Umbilical cord (tissue), 2 donors: Measurements from ENCODE around the gene SEC24D. TPM values are rescaled to one million over a fixed set of nuclear protein-coding genes. Genes with fewer than 3 reads are reported as not detected.
"Not testable (repeated sequence)": the region's sequence is repeated elsewhere in the genome, so short reads cannot be mapped to it uniquely, and the experiment has no call there.

Experiments
- DNase-seq: peaks from one replicate; pipeline ENCODE4 v3.0.0-alpha.2; 2015; ENCODE audit warnings: low spot score
- total RNA-seq: library from RNA; depleted of rRNA; stranded (reverse); fragments of >200 nt; gene quantifications from one replicate; pipeline ENCODE4 v1.2.3, GENCODE V29; 2014; ENCODE audit warnings: low replicate concordance; ENCODE audit not compliant: insufficient read depth

SEC24D gene, protein sequence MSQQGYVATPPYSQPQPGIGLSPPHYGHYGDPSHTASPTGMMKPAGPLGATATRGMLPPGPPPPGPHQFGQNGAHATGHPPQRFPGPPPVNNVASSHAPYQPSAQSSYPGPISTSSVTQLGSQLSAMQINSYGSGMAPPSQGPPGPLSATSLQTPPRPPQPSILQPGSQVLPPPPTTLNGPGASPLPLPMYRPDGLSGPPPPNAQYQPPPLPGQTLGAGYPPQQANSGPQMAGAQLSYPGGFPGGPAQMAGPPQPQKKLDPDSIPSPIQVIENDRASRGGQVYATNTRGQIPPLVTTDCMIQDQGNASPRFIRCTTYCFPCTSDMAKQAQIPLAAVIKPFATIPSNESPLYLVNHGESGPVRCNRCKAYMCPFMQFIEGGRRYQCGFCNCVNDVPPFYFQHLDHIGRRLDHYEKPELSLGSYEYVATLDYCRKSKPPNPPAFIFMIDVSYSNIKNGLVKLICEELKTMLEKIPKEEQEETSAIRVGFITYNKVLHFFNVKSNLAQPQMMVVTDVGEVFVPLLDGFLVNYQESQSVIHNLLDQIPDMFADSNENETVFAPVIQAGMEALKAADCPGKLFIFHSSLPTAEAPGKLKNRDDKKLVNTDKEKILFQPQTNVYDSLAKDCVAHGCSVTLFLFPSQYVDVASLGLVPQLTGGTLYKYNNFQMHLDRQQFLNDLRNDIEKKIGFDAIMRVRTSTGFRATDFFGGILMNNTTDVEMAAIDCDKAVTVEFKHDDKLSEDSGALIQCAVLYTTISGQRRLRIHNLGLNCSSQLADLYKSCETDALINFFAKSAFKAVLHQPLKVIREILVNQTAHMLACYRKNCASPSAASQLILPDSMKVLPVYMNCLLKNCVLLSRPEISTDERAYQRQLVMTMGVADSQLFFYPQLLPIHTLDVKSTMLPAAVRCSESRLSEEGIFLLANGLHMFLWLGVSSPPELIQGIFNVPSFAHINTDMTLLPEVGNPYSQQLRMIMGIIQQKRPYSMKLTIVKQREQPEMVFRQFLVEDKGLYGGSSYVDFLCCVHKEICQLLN
- 117 TPM for total RNA-seq

DNA sequence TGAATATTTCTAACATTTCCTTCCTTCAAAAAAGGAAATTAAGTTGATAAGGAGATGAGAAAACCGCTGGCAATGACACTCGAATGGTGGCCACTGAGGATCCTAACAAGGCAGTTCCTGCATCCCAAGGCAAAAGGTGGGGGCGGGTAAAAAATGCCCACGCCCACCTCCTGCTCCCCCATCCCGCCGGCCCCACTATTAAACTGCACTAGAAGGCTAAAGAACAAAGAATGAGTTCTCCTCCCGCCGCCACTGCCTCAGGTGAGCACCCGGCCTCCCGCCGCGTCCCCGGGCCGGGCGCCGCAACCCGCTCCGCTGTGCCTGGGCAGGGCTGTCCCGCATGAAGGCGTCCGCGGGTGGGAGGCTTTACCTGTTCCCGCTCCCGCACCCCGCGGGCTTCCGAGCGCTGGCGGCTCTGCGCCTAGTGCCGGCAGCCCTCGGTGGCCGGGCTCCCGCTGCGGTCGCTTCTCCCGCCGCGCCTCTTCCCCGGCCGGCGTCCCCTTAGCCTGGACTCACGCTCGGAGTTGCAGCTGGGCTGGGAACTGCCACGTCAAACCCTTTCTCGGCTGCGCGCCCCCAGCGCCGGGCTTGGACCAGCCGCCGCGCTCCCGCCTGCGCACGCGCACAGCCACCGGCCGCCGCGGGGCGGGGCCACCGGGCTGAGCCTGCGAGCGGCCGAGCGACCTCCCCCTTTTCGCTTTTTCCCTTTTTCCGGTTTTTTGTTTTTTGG, at the start of gene SEC24D:
TSS of gene SEC24D (minus strand) at position 556 of the 730 bp plus-strand sequence. CDS start 2,430 bp downstream, outside the sequence.
- DNase-seq, result peak; percentile 94

DNA sequence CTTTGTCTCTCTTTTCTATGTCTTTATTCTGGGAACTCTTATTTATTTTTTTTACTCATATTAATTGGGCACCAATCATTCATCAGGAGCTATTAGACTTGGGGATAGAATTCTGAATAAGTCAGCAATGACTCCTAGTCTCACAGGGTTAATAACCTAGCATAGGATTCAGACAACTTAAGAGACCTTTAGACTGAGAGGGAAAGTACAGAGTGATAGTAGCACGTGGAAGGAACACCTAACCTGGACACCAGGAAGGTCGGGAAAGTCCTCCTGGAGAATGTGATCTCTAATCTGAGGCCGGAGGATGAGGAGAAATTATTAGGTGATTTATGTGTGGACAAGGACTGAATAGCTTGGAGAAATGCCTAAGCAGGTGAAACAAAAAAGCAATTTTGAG, 48.8 kb upstream of the SEC24D start:
- no peak for DNase-seq

DNA sequence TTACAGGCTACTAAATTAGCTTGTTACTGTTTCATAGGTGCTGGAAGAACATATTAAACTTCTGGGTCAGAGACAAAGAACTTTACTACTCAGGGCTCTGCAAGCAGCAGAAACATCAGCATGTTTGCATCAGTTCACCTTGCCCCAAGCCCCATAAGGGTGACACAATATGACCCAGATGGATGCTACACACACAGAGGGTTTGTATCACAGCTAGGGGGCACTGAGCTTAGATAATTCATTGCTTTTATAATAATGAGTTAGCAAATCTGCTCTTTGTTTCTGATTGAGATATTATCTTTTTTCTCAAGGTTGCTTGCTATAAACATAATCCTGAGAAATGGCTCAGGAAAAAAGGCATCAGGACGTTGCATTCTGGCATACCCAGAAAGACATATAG, 47.9 kb upstream of the SEC24D start:
- DNase-seq, result no peak

DNA sequence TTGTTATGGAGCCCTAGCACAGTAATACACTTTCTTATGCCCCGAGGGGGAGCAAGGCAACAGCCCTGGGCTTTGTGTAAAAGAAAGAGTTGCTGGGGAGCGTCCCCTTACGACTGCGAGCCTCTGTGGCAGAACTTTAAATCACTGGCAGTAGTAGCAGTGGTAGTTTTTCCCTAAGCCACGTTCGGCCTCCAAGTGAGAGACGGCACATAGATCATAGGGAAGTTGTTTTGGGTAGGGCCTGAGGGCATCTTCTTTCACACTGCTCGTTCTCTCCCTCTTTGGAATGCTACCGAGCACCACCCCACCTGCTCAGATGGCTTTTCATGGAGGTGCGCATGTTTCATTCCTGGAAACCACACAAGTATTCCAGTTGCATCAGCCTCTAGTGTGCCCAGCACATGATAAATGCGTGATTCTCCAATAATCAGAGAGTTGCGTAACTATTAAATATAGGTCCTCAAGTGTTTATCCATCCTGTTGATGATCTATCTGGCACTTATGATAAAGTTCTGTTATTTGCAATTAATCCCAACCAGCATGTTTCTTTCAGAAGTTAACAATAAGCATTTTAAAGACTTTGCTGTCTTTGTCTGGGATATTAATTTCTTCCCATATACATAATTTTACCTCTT, 45.7 kb upstream of the SEC24D start:
- DNase-seq, result no peak

DNA sequence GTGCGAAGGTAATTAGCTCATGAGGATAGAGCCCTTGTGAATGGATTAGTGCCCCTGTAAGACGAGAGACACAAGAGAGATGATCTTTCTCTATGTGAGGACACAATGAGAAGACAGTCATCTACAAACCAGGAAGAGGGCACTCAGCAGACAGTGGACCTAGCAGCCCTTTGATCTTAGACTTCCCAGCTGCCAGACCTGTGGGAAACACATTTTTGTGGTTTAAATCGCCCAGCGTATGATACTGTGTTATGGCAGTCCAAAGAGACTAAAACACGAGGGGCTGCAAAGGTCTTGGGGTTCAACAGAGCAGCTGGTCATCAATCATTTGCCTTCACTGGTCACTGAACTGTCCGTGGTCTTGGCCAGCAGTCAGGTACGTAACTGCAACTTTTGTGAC, 43.5 kb upstream of the SEC24D start:
- DNase-seq, result no peak

DNA sequence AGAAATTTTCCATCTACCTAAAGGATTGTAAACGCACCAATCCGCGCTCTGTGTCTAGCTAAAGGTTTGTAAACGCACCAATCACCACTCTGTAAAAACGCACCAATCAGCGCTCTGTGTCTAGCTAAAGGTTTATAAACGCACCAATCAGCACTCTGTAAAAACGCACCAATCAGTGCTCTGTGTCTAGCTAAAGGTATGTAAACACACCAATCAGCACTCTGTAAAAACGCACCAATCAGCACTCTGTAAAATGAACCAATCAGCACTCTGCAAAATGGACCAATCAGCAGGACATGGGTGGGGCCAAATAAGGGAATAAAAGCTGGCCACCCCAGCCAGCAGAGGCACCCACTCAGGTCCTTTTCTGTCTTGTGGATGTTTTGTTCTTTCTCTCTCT, 42.6 kb upstream of the SEC24D start:
- not testable (repeated sequence) for DNase-seq

DNA sequence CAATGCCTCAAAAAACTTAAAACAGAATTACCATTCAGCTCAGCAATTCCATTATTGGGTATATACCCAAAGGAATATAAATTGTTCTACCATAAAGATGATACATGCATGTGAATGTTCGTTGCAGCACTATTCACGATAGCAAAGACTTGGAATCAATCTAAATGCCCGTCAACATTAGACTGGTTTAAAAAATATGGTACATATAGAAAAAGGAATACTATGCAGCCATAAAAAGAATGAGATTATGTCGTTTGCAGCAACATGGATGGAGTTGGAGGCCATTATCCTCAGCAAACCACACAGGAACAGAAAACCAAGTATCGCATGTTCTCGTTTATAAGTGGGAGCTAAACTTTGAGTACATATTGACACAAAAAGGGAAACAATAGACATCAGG, 41.9 kb upstream of the SEC24D start:
- DNase-seq, result no peak

DNA sequence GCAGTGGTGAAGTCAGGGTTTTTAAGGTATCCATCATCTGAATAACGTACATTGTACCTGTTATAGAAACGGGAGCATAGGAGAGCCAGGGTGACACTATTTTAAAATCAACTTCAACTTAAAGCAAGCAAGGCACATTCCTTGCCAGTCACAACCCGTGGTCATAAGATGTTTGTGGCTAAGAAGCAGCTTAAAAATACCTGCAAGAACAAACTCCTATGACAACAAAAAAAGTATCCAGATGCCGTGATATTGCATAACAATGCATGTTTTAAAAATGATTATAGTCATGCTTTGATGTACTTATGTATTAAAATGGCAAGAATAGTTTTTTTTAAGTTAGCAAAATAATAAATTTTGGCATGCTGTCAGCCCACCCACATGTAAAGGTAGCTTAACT, 36.3 kb upstream of the SEC24D start:
- no peak for DNase-seq

DNA sequence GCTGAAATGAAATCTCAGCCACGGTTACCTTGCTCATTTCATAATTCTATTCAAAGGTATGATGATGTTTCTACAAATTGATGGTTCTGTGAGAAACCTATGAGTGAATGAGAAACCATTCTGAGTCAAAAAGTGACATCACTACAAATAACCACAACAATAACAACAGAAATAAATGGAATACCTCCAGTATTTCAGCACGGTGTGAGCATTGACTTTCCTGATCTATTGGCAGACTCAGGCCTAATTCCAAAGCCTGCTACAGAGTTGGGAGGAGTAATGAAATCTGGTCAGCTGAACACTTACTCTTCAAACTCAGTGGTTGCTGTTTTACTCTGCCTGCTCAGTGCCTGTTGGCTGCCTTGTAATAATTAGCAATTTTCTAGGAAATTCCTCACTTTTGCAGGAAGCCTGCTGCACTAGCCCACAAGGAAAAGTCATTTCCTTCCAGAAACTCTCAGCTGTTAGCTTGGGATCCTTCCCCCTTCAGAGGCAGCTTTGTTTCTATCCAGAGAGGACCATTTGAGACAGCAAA, 33.9 kb upstream of the SEC24D start:
- DNase-seq, result peak; percentile 57

DNA sequence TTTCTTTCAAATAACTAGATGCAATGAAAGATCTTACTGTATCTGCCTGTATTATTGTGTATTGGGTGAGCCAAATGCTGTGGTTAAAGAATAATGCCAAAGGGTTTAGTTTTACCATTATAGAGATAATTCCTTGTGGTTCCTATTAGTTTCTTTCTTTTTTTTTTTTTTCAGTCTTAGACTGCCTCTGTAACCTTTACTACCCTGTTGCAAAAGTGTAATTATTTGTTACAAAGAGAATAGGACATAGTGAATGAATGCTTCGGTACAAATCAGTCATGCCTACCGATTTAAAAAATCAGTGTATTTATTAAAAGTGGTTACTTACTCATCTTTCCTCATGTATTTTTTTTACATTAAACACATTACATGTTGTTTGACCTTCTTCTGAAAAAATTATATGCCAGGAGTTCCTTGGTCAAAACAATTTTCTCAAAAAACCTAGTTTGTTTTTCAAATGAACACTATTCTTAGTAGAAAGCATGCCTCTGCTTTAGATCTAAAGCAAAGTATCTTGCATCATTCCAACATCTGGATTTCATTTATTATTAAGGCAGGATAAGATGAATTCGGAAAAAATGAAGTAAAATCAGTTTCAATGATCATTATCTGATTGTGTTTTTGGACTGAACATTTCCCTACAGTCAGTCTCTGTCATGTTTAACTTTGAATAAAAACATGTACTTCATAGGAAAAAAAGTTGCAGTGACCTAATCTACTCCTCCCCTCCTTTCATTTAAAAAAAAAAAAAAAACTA, 31.6 kb upstream of the SEC24D start:
- DNase-seq, result peak; percentile 68

DNA sequence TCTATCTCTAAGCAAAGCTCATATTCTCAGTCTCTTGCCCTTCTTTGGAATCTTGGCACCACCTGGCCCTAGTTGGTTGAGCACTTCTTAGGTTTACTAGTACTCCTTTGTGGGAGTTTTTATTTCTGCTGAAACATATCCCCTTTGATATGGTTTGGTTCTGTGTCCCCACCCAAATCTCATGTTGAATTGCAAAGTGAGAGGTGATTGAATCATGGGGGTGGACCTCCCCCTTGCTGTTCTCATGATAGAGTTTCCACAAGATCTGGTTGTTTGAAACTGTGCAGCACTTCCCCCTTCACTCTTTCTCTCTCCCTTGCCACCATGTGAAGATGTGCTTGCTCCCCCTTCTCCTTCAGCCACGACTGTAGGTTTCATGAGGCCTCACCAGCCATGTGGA, 30.5 kb upstream of the SEC24D start:
- DNase-seq, result no peak

DNA sequence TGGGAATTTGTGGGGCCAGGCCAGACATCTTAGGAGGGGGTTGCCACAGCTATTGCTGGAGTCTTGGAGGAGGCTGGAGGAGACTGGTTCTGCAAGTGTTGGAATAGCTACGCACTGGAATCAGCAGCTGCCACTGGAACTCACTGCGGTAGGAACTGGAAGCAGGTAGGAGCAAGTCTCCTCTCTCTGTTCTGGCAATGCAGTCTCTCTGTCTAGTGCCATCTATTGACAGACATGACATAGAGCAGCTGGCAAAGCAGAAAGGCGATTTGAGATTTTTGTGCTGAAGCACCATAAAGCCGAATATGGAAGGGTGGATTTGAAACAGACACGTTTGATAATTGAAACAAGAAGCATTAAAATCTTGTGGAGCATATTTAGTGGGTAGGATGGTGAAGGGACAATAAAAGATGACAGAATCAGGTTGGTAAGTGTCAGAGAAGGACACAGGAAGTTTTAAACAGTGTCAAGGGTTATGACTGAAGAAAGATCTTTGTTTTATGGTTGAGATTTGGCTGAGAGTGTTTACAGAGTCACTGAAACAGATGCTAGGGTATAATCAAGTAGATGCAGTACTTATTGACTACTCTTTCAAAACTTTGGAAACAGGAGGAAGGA, 29.3 kb upstream of the SEC24D start:
- peak; percentile 74 for DNase-seq

DNA sequence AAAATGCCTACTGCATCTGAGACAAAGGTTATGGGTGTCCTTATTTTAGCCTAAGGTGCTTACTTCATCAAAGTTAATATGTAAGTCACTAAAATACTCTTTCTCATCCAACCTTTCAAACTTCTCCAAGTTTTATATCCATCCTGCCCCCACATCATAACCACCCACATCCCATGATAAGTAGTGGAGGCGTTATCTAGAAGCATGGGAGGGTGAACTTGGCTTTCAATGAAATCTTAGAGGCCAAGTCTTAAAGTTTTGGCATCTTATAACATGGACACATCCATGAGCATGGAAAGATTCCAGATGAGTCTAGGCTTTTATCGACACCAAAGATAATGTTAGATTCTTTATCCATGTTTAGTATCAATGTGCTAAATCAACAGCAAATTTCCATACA, 22.9 kb upstream of the SEC24D start:
- no peak for DNase-seq

DNA sequence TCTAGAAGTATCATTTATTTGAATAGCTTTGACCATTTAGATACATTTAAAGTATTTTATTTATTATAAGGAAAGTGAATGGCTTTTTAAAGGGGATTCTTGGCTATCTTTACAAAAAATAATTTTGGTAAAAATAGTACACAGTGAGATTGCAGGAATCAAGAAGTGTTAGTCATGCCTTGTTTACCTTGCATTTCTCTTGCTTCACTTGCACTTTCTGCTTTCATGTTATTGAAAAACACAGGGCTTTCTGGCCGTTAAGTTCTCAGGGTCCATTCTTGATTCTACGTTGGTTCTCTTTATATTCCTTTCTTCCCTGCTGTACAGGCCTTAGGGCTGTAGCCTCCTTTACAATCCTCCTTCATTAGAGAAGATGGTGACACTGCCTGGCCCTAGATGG, 21.8 kb upstream of the SEC24D start:
- no peak for DNase-seq

DNA sequence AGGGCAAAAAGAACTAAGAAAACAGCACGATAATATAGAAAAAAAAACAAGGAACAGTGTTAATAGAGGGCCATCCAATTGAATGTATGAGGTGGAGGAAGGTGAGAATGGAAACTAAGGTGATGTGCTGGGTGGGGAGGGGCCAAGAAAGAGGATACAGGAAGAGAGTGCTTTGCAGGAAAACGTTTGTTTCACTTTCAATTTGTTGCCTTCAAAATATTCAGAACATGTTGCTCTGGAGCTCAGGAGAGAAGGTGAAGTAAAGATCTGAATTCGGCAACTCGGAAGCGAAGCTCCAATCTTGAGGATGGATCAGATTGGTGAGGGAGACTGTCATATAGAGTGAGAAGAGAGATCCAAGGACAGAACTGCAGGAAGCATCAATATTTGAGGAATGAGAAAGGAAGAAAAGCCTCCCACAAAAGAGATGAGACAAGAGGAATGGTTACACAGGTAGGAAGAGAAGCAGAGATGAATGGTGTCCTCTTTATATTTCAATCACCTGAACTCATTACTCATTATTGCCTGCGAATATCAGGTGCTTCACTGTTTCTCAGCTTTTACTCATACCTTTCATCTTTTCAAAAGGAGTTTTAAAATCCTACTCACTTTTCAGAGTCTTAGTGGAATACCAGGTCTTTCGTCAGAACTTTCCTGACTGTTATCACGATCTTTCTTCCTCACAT, 14.7 kb upstream of the SEC24D start:
- no peak for DNase-seq

DNA sequence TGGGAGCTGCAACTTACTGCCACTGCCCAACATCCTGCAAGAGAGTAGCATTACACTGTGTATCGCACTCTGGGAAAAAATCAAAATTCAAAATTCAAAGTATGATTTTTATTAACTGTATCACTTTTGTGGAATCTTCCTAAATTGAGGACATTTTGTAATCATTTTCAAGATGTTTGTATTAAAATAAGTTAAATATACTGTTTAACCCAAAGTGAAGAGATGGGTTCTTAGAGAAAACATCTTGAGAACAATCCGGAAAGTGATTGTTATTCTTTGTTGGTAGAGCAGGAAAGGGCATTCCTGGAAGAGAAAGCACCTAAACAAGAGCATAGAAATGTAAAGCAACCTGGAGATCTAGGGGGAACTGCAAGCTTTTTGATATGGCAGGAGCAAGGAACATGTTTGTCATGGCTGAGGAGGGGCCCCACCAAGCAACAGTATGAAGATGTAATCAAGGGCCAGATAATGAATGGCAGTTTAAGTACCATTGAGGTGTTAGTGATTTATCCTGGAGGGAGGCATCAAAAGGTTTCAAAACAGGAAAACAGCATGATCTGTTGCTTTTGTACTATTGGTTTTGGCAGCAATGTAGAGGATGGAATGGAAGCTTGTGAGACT, 14.1 kb upstream of the SEC24D start:
- DNase-seq, result no peak

DNA sequence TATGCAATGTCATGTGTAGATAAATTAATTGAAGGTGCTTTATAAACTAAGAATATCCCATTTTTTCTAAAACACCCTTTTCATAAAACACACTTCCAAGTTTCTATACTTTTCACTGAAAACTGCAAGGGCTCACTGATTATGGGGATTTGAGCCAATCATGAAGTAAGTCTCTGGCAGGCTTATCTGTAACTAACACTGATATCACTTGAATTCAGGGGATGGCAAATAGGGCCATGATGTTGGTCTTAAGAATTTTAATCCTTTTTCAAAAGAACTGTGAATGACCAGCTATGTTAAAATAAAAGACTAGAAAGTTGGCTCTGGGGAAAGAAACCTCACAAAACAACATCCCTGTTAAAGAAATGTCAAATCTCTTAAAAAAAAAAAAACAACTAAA, 13.0 kb upstream of the SEC24D start:
- no peak for DNase-seq

DNA sequence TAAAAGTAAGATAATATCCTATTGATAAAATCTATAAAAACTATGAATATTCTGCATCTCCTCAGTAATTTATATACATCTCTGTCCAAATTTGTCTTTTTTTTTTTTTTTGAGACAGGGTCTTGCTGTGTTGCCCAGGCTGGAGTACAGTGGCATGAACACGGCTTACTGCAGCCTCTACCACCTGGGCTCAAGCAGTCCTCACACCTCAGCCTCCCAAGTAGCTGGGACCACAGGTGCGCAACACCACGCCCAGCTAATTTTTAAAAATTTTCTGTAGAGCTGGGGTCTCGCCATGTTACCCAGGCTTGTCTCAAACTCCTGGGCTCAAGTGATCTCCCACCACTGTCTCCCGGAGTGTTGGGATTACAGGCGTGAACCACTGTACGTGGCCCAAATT, 12.3 kb upstream of the SEC24D start:
- no peak for DNase-seq

DNA sequence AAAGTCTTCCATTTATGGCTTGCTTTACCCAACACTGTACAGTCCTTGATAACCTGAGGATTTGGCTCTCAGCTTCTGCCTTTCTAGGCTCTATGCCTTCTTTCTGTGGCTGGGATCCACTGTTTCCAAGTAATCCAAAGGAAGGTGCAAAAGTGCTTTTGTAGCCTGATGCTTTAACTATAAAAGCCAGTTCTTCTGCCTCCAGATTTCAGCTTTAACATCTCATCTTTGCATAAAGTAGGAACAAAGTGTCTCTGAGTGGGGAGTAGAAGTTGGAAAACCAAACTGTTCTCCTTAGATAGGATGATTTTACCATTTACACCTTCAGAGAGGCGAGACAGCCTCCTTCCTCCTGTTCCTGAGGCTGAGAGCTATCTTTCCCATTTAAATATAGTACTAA, 11.1 kb upstream of the SEC24D start:
- DNase-seq, result no peak
